OCI-LY7 (cell line): ENCODE measurements around the gene SDK2. TPM values are rescaled to one million over a fixed set of nuclear protein-coding genes. Genes with fewer than 3 reads are reported as not detected.

Experiments
- BruUV-seq: library from RNA; stranded (reverse); fragments of 400-500 nt; replicated peaks from 2 replicates; lab custom pipeline; 2021; lab: Mats Ljungman, UMichigan
- CTCF ChIA-PET: fragments of 300-600 bp; sonication (Branson Sonifier 250); formaldehyde crosslinking; loops from one replicate; lab custom pipeline; 2022; ENCODE audit warnings: antibody characterized with exemption; ENCODE audit not compliant: unreplicated experiment; lab: Charles Lee
- POLR2A ChIA-PET: fragments of 300-600 bp; sonication (Branson Sonifier 250); formaldehyde crosslinking; loops from one replicate; lab custom pipeline; 2022; ENCODE audit warnings: antibody characterized with exemption; lab: Charles Lee
- DNase-seq: peaks from one replicate; pipeline ENCODE4 v3.0.0-alpha.2; 2015; ENCODE audit warnings: low spot score
- H2AFZ ChIP-seq: fragments of 200-600 bp; sonication (generic), shearing (Covaris generic); 2 replicates; pipeline ENCODE4 v1.6.1; 2014; ENCODE audit warnings: mild to moderate bottlenecking, antibody characterized with exemption, low read length, moderate library complexity
- H3K27ac ChIP-seq: fragments of 200-600 bp; sonication (generic); 2 replicates; pipeline ENCODE4 v1.5.1; 2014; ENCODE audit warnings: mixed run types, low read depth, mild to moderate bottlenecking, moderate library complexity, low read length, inconsistent platforms; ENCODE audit not compliant: poor library complexity, severe bottlenecking
- H3K36me3 ChIP-seq: fragments of 200-600 bp; sonication (generic); 2 replicates; pipeline ENCODE4 v1.6.1; 2014; ENCODE audit warnings: mild to moderate bottlenecking, antibody characterized with exemption, low read length, moderate library complexity, mixed read lengths; ENCODE audit not compliant: insufficient read depth
- H3K4me1 ChIP-seq: fragments of 200-600 bp; sonication (generic); 2 replicates; pipeline ENCODE4 v1.5.1; 2014; ENCODE audit warnings: mild to moderate bottlenecking, low read length; ENCODE audit not compliant: insufficient read depth, poor library complexity, severe bottlenecking
- H3K4me2 ChIP-seq: fragments of 200-600 bp; sonication (generic); 2 replicates; pipeline ENCODE4 v1.6.1; 2014; ENCODE audit warnings: mild to moderate bottlenecking, low read length
- H3K4me3 ChIP-seq: fragments of 200-600 bp; sonication (generic); 2 replicates; pipeline ENCODE4 v1.5.1; 2014; ENCODE audit warnings: mild to moderate bottlenecking, low read depth, low read length; ENCODE audit not compliant: poor library complexity, severe bottlenecking
- H3K79me2 ChIP-seq: fragments of 200-600 bp; sonication (generic); 2 replicates; pipeline ENCODE4 v1.6.1; 2016; ENCODE audit warnings: low read depth, mild to moderate bottlenecking, low read length, moderate library complexity, mixed read lengths; ENCODE audit not compliant: insufficient read depth
- H3K9me2 ChIP-seq: fragments of 200-600 bp; sonication (generic); 2 replicates; pipeline ENCODE4 v1.6.1; 2016; ENCODE audit warnings: mild to moderate bottlenecking, low read length, mixed read lengths; ENCODE audit not compliant: insufficient read depth
- H3K9me3 ChIP-seq: fragments of 200-600 bp; sonication (generic); 2 replicates; pipeline ENCODE4 v1.6.1; 2014; ENCODE audit warnings: mild to moderate bottlenecking, mixed run types, low read length, mixed read lengths
- H4K20me1 ChIP-seq: fragments of 200-600 bp; sonication (generic); 2 replicates; pipeline ENCODE4 v1.6.1; 2014; ENCODE audit warnings: mild to moderate bottlenecking, antibody characterized with exemption, low read length, moderate library complexity, mixed read lengths; ENCODE audit not compliant: insufficient read depth
- CTCF ChIP-seq: fragments of 200-600 bp; sonication (generic); conservative IDR thresholded peaks from 2 replicates; pipeline ENCODE4 v1.5.1; 2014; ENCODE audit warnings: mild to moderate bottlenecking, antibody characterized with exemption, low read length, moderate library complexity, mixed read lengths
- EZH2phosphoT487 ChIP-seq: fragments of 200-600 bp; sonication (generic); IDR thresholded peaks from 2 replicates; pipeline ENCODE4 v1.6.1; 2018; ENCODE audit warnings: low read depth, borderline replicate concordance, mild to moderate bottlenecking, mixed run types, antibody characterized with exemption, low read length, moderate library complexity, mixed read lengths
- intact Hi-C: fragments of 100-400 bp; cut with micrococcal nuclease; formaldehyde crosslinking; loops from one replicate; pipeline ENCODE4 v1.10.0; 2022; ENCODE audit not compliant: unreplicated experiment
- total RNA-seq, 2 experiments: library from RNA; depleted of rRNA in 1 of 2; stranded (reverse); fragments of >200 nt in 1 of 2; shearing (Covaris generic) in 1 of 2; gene quantifications; 2 replicates each; pipeline ENCODE4 v1.2.3, GENCODE V29; 2014 to 2022

The SDK2 gene
- total RNA-seq, 2 experiments from 2014 or later: 0.32 to 1.8 TPM

DNA sequence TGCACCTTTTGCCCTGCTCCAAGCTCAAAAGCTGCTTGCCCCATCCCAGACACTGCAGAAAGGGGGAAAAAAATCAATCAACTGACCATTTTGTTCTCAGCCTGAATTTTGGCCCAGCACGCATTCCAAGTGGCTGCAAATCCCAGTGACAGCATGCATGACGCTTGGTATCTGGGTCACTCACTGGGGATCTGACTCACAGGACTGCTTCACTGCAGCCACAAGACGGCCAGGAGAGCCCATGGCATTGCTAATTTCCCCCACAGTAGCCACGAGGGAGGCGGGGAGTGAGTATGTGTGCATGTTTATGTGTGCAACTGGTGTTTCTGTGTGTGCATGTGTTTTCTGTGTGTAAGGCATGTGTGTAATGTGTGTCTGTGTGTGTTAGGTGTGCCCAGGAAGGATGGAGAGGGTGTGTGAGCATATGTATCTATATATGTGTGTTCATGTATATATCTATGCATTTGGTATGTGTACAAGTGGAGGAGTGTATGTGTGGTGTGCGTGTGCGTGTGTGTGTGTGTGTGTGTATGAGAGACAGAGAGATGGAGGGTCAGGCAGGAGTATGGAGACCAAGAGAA lies 33.8 kb downstream of the SDK2 start:
- no peaks in the 10 kb centered on the region for H3K9me2 ChIP-seq
- H3K4me2 ChIP-seq: no peak overlapping the region
- intact Hi-C loops: no loop called here
- no peak for DNase-seq
- CTCF ChIA-PET: no interaction called here
- no peak overlapping the region for H3K4me3 ChIP-seq
- no peaks in the 10 kb centered on the region for H3K9me3 ChIP-seq
- H3K27ac ChIP-seq: no peak overlapping the region
- POLR2A ChIA-PET: interaction anchor here (0.6 kb wide), 1 partner anchor 51 kb away, joined by 3 read pairs; no protein-coding TSS in a partner anchor
- no peak overlapping the region for H2AFZ ChIP-seq
- no TSS peak for BruUV-seq
- H3K4me1 ChIP-seq: peaks cover 9% of the 10 kb centered on the region
- TF ChIP-seq CTCF (no peak), EZH2phosphoT487 (no peak)
- H4K20me1 ChIP-seq: no peaks in the 10 kb centered on the region
- no peaks in the 10 kb centered on the region for H3K79me2 ChIP-seq
- H3K36me3 ChIP-seq: no peaks in the 10 kb centered on the region

DNA sequence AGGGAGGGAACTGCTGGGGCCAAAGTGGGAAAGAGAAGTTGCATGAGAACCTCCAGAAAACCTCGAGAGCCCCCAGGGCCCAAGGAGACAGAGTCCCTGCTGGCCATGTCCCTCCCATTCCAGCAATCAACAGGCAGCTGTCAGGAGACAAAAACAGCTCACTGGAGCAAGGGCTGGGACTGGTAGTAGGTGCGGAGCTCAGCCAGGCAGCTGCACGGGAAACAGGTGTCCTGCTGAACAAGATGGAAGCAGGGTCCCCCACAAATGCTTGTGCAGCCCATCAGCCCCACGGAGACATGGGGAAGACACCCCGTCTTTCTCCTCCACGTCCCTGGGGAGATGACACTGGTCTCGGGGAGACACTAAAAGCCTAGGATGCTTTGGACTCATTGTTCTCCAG lies 34.5 kb downstream of the SDK2 start:
- Histone ChIP-seq H3K4me2 (no peak overlapping the region), H3K9me3 (no peaks in the 10 kb centered on the region), H2AFZ (no peak overlapping the region), H3K9me2 (no peaks in the 10 kb centered on the region), H3K4me1 (peaks cover 9% of the 10 kb centered on the region), H3K4me3 (no peak overlapping the region), H3K79me2 (no peaks in the 10 kb centered on the region), H3K36me3 (no peaks in the 10 kb centered on the region), H3K27ac (no peak overlapping the region), H4K20me1 (no peaks in the 10 kb centered on the region)
- BruUV-seq: no TSS peak
- POLR2A ChIA-PET: no interaction called here
- DNase-seq: no peak
- TF ChIP-seq CTCF (no peak), EZH2phosphoT487 (no peak)
- CTCF ChIA-PET: no interaction called here
- intact Hi-C loops: no loop called here

- peaks cover 9% of the 10 kb centered on the region for H3K4me1 ChIP-seq
- no peak overlapping the region for H2AFZ ChIP-seq
- no peaks in the 10 kb centered on the region for H4K20me1 ChIP-seq
- no TSS peak for BruUV-seq
- no peaks in the 10 kb centered on the region for H3K9me3 ChIP-seq
- CTCF ChIA-PET: no interaction called here
- TF ChIP-seq CTCF (no peak), EZH2phosphoT487 (no peak)
- no peak overlapping the region for H3K4me2 ChIP-seq
- DNase-seq: no peak
- H3K36me3 ChIP-seq: no peaks in the 10 kb centered on the region
- POLR2A ChIA-PET: no interaction called here
- H3K4me3 ChIP-seq: no peak overlapping the region
- intact Hi-C loops: no loop called here
- H3K9me2 ChIP-seq: no peaks in the 10 kb centered on the region
- no peak overlapping the region for H3K27ac ChIP-seq
- no peaks in the 10 kb centered on the region for H3K79me2 ChIP-seq
Measured at GRCh38 chr17:73609060-73609459, 35.2 kb downstream of the SDK2 start.
